HG02763 (cell line): Measurements from ENCODE around the gene SIK2.
"Not testable (repeated sequence)": the region's sequence is repeated elsewhere in the genome, so short reads cannot be mapped to it uniquely, and the experiment has no call there.

Experiments used
- ATAC-seq: cut with Tn5 transposase; IDR thresholded peaks from one replicate; pipeline ENCODE4 v1.9.1; 2021; ENCODE audit warnings: mild to moderate bottlenecking, moderate library complexity; ENCODE audit not compliant: unreplicated experiment

Gene SIK2

GRCh38 chr11:111654601-111655000, 52.4 kb downstream of the SIK2 start:
- ATAC-seq, result no peak

- no peak for ATAC-seq
These were observed 53.7 kb downstream of the SIK2 start for GRCh38 chr11:111655924-111656323.

- not testable (repeated sequence) for ATAC-seq
These were observed 55.7 kb downstream of the SIK2 start for GRCh38 chr11:111657905-111658304.

- not testable (repeated sequence) for ATAC-seq
These were observed 56.2 kb downstream of the SIK2 start for GRCh38 chr11:111658493-111658892.

DNA sequence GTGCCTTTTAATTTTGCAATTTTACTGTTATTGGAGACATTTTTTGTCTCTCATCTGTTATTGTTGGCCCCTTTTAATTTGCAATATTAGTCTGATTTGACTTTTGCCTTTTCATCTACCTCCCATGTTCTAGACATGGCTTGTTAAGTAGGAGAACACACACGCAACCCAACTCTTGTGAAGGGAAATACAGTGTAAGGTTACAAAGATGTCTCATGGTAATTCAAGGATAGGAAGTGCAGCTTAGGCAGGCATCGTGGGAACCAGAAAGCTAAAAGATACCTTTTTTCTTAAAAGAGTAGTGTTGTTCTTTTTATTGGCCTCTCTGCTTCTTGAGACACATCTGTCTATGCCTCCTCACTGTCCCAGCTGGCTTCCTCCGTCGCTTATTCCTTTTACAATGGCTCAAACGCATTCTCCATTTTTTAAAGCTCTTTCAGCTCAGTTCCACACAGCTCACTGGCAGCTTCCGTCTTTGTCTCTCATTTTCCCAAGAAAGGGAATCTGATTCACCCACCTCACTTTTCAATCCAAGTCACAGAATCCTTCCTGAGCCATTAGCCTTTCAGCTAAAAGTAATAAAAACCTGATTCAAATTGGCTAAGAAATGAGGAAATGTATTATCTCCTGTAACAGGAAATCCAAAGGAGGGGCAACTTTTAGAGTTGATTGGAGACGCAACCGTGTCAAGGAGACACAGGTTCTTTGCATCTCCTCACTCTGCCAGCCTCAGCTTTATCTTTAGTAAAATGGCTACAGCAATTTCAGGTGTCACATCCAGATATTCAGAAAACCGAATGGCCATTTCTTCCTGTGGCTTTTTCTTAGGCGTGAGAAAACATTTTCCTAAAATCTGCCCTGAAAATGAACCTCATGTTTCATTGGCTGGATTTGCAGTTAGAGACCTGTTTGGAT, 57.2 kb downstream of the SIK2 start:
- no peak for ATAC-seq

GRCh38 chr11:111660822-111661221, 58.6 kb downstream of the SIK2 start:
- no peak for ATAC-seq

DNA sequence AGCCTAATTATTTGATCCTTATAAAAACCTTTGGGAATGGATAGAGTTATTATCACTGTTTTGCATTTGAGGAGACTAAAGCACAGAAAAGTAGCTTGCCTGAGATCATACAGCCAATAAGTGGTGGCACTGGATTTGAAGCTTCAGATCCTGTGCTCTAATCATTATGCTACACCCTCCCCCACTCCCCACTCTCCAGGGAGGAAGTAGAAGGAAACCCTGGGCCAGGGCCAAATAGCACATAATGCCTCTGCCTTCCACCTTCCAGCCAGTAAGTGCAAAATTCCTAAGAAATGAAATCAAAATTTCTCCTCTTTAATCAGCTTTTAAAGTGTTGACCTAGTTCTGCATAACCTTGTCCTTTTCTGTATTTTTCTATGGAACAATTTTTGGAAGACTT, 61.6 kb downstream of the SIK2 start:
- no peak for ATAC-seq

GRCh38 chr11:111665777-111666176, 63.5 kb downstream of the SIK2 start:
- no peak for ATAC-seq

- no peak for ATAC-seq
These were observed 66.7 kb downstream of the SIK2 start for GRCh38 chr11:111668980-111669379.

- ATAC-seq, result no peak
These were observed 69.1 kb downstream of the SIK2 start for GRCh38 chr11:111671383-111671782.

DNA sequence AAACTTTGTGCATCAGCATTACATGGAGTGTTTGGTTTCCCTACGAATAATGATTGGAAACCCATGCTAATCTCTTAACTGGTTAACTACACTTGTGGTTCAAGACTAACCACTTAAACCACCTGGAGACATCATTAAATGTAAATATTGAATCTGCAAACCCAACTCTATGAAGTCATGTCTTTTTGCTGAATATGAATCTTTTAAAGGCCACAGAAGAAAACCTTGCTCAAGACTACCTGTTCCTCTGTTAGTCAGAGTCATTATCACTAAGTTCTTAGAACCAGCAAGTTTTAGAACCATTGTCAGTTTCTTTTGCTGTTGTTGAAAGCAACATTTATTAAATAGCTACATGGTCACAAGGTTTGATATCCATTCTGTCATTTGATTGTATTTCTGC, 70.7 kb downstream of the SIK2 start:
- no peak for ATAC-seq

DNA sequence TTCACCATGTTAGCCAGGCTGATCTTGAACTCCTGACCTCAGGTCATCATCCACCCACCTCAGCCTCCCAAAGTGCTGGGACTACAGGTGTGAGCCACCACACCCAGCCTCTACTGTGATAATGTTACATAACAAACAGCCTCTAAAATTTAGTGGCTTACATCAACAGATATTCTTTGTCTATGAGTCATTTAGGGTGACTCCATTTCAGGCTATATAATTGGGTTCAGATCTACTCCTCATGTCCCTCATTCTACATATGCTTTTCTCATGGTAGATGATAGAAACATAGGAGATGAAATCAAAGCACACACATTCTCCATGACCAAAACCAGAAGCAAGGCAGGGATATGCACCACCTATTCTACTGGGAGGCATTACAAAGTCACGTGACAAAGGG, 72.7 kb downstream of the SIK2 start:
- no peak for ATAC-seq

DNA sequence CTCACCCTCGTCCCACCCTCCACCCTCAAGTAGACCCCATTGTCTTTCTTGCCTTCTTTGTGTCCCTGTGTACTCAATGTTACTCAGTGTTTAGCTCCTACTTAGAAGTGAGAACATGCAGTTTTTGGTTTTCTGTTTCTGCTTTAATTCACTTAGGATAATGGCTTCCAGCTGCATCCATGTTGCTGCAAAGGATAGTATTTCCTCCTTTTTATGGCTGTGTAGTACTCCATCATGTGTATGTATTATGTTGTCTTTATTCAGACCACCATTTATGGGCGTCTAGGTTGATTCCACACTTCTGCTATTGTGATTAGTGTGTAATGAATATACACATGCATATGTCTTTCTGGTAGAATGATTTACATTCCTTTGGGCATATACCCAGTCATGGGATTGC, 73.6 kb downstream of the SIK2 start:
- ATAC-seq, result no peak

GRCh38 chr11:111676878-111677585, 74.8 kb downstream of the SIK2 start:
- ATAC-seq, result no peak

DNA sequence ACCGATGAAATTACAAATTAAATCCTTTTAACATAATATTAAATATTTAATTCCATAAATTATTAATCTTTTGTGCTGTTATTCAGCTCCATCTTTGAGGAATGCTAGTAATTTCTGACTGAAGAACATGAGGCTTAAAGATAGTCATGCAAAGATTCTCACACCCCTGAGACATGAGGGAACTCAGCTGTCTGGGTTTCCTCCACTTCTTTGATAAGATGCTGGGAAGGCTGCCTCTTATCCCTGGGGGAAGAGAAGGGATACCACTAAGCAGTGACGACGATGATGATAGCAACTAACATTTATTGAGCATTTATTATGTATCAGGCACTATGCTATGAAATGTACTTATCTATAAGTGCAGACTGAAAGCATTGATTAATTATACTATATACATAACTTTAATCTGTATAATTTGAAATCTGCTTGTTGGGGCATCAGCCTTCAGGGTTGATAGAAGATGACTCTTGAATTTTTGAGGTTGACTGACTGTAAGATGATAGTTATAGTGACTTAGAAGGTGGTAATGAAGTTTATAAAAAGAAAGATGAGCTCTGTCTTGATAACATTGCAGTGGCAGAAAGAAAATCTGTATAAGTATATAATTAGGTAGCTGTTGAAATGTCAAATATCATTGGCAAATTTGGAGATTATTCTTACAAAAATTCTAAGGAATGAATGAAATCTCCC, 78.4 kb downstream of the SIK2 start:
- ATAC-seq, result no peak

- no peak for ATAC-seq
These were observed 81.6 kb downstream of the SIK2 start for GRCh38 chr11:111683806-111684205.

- no peak for ATAC-seq
These were observed 82.0 kb downstream of the SIK2 start for GRCh38 chr11:111684251-111684650.

DNA sequence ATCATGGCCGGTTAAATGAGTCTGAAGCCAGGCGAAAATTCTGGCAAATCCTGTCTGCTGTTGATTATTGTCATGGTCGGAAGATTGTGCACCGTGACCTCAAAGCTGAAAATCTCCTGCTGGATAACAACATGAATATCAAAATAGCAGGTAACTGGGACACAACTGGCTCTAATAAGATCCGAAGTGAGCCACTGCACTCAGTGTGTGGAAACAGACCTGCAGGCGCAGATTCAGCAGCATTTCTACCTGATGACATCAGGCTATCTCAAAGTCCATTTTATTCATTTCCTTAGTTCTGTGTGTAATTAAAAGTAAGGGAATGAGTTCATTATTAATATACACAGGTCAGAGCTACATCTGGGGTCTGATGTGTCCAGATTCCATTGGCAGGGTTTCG, 85.8 kb downstream of the SIK2 start:
- no peak for ATAC-seq

- ATAC-seq, result no peak
These were observed 88.9 kb downstream of the SIK2 start for GRCh38 chr11:111691176-111691575.

DNA sequence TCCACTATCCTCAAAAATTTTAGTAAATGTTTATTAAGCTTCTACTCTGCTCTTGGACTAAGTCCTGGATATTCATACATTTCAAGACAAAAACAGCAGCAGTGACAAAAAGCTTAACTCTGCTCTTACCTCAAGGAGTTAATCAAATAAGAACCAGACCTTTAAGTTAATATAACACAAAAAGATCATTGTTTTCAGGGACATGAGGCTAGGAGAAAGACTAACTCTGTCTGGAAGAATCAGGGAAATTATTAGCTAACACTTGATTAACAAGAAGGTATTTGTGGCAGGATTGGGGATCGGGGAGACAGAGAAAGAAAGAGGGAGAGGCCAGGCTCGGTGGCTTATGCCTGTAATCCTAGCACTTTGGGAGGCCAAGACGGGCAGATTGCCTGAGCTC, 89.5 kb downstream of the SIK2 start:
- ATAC-seq, result no peak

- ATAC-seq, result no peak
These were observed 91.1 kb downstream of the SIK2 start for GRCh38 chr11:111693224-111693937.
